NCI-H1694 treated with DMSO at 0.1 percent for 48 hours (cell line): ENCODE results near the gene EDN3.

Experiments
- DNase-seq: peaks from one replicate; lab custom pipeline; 2025; lab: John Stamatoyannopoulos, UW

The EDN3 gene

DNA sequence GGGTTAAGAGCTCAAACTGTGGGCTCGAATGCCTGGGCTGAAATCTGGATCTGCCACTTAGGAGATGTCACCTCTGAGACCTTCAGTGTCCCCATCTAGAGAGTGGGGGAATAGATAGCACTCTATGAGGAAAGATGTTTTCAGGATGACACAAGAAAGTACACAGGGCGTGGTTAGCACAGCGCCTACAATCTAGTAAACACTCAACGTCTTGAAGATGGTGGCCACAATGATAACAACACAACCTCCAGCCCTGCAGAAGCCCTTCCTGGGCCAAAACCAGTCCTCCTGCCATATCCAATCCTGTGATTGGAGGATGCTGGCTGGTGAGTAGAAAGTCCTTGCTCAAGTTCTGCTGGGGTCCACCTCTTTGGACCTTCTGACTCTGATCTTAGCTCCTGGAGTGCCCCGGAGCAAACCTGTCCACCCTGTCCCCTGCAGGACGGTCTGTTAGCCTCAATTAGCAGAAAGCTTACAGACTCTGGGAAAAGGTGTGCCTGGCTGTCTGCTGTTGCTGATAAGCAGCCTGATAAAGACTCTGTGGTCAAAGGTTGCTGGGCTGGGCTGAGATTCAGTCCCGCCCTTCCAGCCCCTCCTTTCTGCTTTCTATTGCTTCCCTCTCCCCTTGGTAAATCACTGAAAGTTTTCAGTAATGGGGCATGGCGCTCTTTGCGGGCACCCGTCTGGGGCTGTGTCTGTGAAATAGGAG, 8.2 kb downstream of the EDN3 start:
- DNase-seq, result no peak

DNA sequence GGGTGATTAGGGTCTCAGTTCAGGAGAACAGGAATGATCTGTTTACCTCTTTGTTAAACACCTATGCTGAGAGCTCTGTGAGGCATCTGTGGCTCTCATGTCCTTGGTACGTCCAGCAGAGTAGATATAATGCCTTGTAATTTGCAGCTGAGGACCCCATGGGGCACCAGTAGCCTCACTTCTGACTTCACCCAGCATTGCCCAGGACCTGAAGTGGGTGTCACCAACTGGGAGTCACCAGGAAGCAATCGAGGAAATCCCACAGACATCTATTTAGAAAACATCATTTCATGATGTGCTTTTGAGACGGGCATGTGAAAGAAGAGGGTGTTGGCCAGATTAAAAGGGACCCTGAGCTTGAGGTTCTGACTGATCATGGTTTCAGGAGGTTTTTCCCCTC, 8.8 kb downstream of the EDN3 start:
- DNase-seq, result no peak

GRCh38 chr20:59314997-59315396, 14.6 kb downstream of the EDN3 start:
- no peak for DNase-seq

- DNase-seq, result no peak
Observed at GRCh38 chr20:59316911-59317731, 16.7 kb downstream of the EDN3 start.

GRCh38 chr20:59318201-59318790, 17.9 kb downstream of the EDN3 start:
- DNase-seq, result no peak

DNA sequence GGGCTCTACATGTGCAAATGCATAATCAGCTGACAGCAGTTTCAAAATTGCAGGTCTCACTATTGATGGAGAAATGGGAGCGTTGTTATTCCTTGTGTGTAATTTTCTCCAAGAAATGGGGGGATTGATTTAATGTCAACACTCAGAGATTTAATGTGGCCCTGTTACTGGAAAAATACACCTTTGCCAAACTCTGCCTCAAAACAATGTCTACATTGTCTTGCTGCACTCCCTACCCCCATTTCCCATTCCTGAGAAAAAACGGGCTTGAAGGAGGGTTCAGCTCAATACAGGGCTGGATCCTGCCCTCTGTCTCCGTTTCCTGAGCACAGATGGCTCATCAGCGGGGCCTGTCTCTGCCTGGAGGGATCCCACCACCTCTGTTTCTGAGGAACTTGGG, 18.4 kb downstream of the EDN3 start:
- DNase-seq, result no peak

DNA sequence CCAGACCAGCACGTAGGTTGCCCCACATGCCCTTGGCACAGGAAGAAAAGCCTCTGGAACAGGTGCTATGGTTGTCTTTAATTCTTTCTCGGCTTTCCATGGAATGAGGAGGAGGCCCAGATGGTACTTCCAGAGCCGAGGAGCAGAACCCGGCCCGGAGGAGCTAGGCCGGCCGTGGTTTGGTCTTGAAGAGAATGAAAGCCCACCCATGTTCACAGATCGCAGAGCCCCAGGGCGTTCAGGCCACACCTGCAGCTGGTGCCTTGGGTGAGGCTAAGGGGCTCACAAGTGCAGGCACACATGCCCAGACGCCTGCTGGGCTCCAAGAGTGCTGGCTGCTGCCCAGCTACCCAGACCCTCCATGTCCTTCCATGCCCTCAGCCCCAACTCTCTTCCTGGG, 20.0 kb downstream of the EDN3 start:
- no peak for DNase-seq

DNA sequence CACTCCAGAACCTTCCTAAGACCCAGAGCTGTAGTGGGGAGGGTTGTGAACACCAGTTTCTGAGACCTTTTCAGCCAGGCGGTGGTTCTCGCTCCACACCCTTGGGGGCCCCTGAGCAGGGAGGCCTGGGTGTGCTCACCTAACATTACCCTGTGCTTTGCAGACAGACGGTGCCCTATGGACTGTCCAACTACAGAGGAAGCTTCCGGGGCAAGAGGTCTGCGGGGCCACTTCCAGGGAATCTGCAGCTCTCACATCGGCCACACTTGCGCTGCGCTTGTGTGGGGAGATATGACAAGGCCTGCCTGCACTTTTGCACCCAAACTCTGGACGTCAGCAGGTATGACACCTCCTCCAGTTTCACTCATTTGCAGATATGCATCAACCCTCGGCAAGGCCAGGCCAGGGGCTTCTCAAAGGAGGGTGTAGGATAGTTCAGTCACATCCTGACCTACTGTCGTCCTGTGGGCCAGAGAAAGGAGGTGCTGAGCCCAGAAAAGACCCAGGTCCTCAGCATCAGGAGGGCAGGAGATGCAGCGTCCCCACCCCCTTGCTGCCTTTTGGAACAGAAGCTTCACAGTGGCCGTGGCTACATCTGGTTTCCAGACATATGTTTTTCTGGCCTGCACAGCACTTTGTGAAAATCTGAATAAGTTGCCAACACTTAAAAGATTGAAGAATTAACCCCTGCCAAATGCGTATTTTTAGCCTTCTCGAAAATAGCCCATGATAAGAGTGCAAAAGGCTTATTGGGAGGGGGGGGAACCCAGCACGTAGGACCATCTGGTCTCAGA, 20.6 kb downstream of the EDN3 start:
- DNase-seq, result no peak

- DNase-seq, result no peak
Observed at GRCh38 chr20:59322081-59322480, 21.7 kb downstream of the EDN3 start.

- no peak for DNase-seq
Observed at GRCh38 chr20:59322585-59323454, 22.4 kb downstream of the EDN3 start.

- DNase-seq, result no peak
Observed at GRCh38 chr20:59323731-59324130, 23.3 kb downstream of the EDN3 start.

- no peak for DNase-seq
Observed at GRCh38 chr20:59324521-59325141, 24.2 kb downstream of the EDN3 start.

GRCh38 chr20:59325142-59325523, 24.7 kb downstream of the EDN3 start:
- no peak for DNase-seq

GRCh38 chr20:59326188-59326587, 25.8 kb downstream of the EDN3 start:
- no peak for DNase-seq

GRCh38 chr20:59328071-59328470, 27.7 kb downstream of the EDN3 start:
- DNase-seq, result no peak

DNA sequence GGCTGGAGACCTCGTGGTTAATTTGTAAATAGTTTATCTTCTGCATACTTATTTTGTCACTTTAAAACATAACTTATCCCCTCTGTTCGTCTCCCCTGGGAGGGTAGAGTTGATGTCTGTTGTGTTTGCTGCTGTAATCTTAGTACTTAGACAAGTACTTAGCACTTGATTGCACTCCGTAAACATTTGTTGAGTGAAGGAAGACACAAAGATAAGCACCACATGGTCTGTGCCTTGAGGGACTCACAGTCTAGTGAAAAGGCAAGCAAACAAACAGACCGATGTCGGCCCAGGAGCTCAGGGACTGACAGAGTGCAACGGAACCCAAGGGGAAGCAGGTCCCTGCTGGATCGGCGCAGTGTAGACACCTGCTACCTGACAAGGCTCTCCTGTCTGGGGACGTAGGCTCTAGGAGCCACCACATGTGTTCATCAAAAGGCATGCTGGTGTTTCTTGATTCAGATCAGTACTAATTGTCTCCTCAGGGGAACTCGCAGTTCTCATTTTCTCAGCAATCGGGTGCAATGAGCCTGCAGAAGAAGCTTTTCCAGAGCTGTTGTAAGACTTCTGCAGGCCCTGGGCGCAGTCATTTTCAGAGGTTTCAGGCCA, 31.4 kb downstream of the EDN3 start:
- no peak for DNase-seq

- no peak for DNase-seq
Observed at GRCh38 chr20:59333260-59333845, 32.9 kb downstream of the EDN3 start.

- no peak for DNase-seq
Observed at GRCh38 chr20:59333951-59334350, 33.5 kb downstream of the EDN3 start.

GRCh38 chr20:59334651-59335300, 34.4 kb downstream of the EDN3 start:
- no peak for DNase-seq

- no peak for DNase-seq
Observed at GRCh38 chr20:59335377-59335776, 35.0 kb downstream of the EDN3 start.
